ENCODE measurements around the gene PKD2. TPM values are rescaled to one million over a fixed set of nuclear protein-coding genes. Genes with fewer than 3 reads are reported as not detected.
A peak's percentile ranks its signal among the peaks of the same experiment; 100 is the strongest.

Gene PKD2
- total RNA-seq, 2 donors from 2014 or later, result 254 to 259 TPM

DNA sequence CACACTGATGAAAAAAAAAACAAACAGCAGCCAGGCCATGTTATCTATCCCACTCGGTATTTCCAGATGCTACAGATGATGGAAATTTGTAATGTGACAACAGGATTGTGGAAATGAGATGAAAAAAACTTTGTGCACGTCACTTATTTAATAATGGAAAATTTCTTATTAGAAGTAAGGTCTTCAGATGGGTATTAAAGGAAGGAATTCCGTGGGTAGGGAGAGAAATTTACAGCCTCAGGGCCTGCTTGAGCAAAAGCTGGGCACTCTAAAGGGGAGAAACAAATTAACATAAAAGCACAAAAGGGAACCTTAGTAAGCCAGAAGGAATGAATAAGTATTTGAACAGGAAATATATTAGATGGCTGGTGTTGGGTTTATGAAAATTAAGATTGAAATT is 4.2 kb upstream of the PKD2 start:
- H3K9me3 ChIP-seq, result no peaks in the 10 kb centered on the region
- peak overlapping the region; percentile 64 to 84 for H3K27ac ChIP-seq
- H3K4me1 ChIP-seq (ENCODE audit: control insufficient read depth in 1 of 2, low read depth in 2 of 2), result peaks cover 11 to 58% of the 10 kb centered on the region in 2 donors
- no peaks in the 10 kb centered on the region for H3K36me3 ChIP-seq
- H3K27me3 ChIP-seq (replicated peaks; ENCODE audit: insufficient read depth), result no peaks in the 10 kb centered on the region
- peak overlapping the region; percentile 10 for H3K4me3 ChIP-seq
- DNase-seq (ENCODE audit: low spot score) (no peak), ATAC-seq (ENCODE audit: insufficient number of reproducible peaks, low FRiP score, low read depth) (no peak)
- TF ChIP-seq, protein P1, sequence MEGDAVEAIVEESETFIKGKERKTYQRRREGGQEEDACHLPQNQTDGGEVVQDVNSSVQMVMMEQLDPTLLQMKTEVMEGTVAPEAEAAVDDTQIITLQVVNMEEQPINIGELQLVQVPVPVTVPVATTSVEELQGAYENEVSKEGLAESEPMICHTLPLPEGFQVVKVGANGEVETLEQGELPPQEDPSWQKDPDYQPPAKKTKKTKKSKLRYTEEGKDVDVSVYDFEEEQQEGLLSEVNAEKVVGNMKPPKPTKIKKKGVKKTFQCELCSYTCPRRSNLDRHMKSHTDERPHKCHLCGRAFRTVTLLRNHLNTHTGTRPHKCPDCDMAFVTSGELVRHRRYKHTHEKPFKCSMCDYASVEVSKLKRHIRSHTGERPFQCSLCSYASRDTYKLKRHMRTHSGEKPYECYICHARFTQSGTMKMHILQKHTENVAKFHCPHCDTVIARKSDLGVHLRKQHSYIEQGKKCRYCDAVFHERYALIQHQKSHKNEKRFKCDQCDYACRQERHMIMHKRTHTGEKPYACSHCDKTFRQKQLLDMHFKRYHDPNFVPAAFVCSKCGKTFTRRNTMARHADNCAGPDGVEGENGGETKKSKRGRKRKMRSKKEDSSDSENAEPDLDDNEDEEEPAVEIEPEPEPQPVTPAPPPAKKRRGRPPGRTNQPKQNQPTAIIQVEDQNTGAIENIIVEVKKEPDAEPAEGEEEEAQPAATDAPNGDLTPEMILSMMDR (IDR thresholded peaks at IDR 0.05), result no peak

DNA sequence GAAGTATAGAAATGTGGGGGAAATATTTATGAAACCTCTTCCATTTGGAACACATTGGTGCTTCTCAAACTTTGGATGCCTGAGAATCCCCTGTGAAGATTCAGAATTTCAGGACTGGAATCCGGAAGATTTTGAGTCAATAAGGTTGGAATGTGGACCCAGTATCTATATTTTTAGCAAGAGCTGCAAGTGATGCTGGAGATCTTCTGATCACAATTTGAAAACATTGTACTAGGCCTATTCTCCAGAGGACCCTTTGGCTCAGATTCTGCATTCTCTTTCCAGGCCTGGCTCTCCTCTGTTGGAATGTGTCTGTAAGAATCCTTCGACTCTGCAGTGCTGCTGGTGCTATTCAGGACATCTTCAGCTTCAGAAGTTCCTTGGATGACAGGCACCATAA is 2.4 kb upstream of the PKD2 start:
- Histone ChIP-seq H3K4me3 (peak overlapping the region; percentile 89), H3K27me3 (replicated peaks; ENCODE audit: insufficient read depth) (no peaks in the 10 kb centered on the region), H3K36me3 (no peaks in the 10 kb centered on the region), H3K4me1 (ENCODE audit: control insufficient read depth in 1 of 2, low read depth in 2 of 2) (peaks cover 11 to 58% of the 10 kb centered on the region in 2 donors), H3K27ac (peak overlapping the region; percentile 98), H3K9me3 (no peaks in the 10 kb centered on the region)
- ATAC-seq (ENCODE audit: insufficient number of reproducible peaks, low FRiP score, low read depth) (no peak), DNase-seq (ENCODE audit: low spot score) (no peak)
- TF ChIP-seq, protein P1 (IDR thresholded peaks at IDR 0.05), result no peak

DNA sequence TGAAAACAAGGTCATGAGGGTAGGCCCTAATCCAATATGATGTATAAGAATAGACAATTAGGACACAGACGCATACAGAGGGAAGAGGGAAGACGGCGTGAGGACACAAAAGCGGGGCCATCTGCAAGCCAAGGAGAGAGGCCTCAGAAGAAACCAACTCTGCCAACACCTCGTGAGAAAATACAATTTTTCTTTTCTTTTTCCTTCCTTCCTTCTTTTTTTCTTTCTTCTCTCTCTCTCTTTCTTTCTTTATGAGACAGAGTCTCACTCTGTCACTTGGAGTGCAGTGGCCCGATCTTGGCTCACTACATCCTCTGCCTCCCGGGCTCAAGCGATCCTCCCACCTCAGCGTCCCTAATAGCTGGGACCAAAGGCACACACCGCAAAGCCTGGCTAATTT is 1.5 kb upstream of the PKD2 start:
- Histone ChIP-seq H3K36me3 (no peaks in the 10 kb centered on the region), H3K9me3 (no peaks in the 10 kb centered on the region), H3K27me3 (replicated peaks; ENCODE audit: insufficient read depth) (no peaks in the 10 kb centered on the region), H3K4me1 (ENCODE audit: control insufficient read depth in 1 of 2, low read depth in 2 of 2) (peaks cover 11 to 65% of the 10 kb centered on the region in 2 donors), H3K4me3 (peak overlapping the region; percentile 89), H3K27ac (peak overlapping the region; percentile 98)
- TF ChIP-seq, protein P1 (IDR thresholded peaks at IDR 0.05), result no peak
- DNase-seq (ENCODE audit: low spot score) (no peak), ATAC-seq (ENCODE audit: insufficient number of reproducible peaks, low FRiP score, low read depth) (no peak)

DNA sequence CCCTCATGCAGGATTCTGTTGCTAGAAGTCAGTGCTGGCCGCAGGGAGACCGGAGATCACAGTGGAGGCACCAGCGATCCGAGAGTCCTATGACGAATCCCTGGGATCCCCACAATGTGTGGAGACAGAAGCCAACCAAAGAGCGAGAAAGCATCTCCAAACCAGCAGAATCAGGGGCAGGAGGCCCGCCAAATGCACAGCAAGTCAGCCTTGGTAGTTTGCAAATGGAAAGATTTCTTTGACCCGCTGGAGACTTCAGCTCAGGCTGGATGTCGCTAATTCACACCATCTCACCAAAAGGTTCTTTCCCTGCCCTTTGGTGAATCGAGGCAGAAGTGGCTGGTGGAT is 505 bp upstream of the PKD2 start:
- DNase-seq (ENCODE audit: low spot score), result no peak
- TF ChIP-seq, protein P1 (IDR thresholded peaks at IDR 0.05), result no peak
- H3K4me3 ChIP-seq, result peak overlapping the region; percentile 89
- no peaks in the 10 kb centered on the region for H3K9me3 ChIP-seq
- peaks cover 11 to 65% of the 10 kb centered on the region in 2 donors for H3K4me1 ChIP-seq (ENCODE audit: control insufficient read depth in 1 of 2, low read depth in 2 of 2)
- no peak for ATAC-seq (ENCODE audit: insufficient number of reproducible peaks, low FRiP score, low read depth)
- H3K27me3 ChIP-seq (replicated peaks; ENCODE audit: insufficient read depth), result no peaks in the 10 kb centered on the region
- peak overlapping the region; percentile 98 for H3K27ac ChIP-seq
- H3K36me3 ChIP-seq, result no peaks in the 10 kb centered on the region

DNA sequence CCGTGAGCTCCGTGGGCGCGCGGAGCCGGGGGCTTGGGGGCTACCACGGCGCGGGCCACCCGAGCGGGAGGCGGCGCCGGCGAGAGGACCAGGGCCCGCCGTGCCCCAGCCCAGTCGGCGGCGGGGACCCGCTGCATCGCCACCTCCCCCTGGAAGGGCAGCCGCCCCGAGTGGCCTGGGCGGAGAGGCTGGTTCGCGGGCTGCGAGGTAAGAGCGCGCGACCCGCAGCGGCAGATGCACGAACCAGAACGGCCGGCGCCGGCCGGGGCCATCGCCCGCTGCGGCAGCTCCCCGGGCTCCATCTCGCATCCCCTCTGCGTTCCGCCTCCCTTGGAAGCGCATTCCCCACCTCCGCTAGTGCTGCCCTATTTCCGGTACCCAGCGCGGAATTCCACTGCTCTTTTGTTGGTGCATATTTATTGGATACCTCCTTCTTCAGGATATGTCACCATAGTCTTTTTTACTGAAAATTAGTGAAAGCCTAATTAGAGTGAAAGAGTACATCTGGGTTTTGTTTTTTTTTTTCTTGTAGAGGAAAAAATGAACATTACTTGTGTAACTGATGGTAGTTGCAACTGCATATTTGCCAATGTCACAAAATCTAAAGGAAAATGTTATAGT is 797 bp downstream of the PKD2 start:
- ATAC-seq (ENCODE audit: insufficient number of reproducible peaks, low FRiP score, low read depth) (no peak), DNase-seq (ENCODE audit: low spot score) (no peak)
- Histone ChIP-seq H3K9me3 (no peaks in the 10 kb centered on the region), H3K27me3 (replicated peaks; ENCODE audit: insufficient read depth) (no peaks in the 10 kb centered on the region), H3K4me1 (ENCODE audit: control insufficient read depth in 1 of 2, low read depth in 2 of 2) (peaks cover 14 to 65% of the 10 kb centered on the region in 2 donors), H3K4me3 (peak overlapping the region; percentile 89), H3K27ac (peak overlapping the region; percentile 98), H3K36me3 (no peaks in the 10 kb centered on the region)
- TF ChIP-seq, protein P1 (IDR thresholded peaks at IDR 0.05), result no peak
